PC-9 (cell line): ENCODE results near the gene ITGA4. TPM values are rescaled to one million over a fixed set of nuclear protein-coding genes. Genes with fewer than 3 reads are reported as not detected.

Experiments used
- BruUV-seq: library from RNA; stranded (reverse); fragments of 400-500 nt; replicated peaks from 2 replicates; lab custom pipeline; 2021; lab: Mats Ljungman, UMichigan
- CTCF ChIA-PET: fragments of 300-600 bp; sonication (Branson Sonifier 250); formaldehyde crosslinking; loops from one replicate; lab custom pipeline; 2022; ENCODE audit warnings: antibody characterized with exemption; lab: Charles Lee
- POLR2A ChIA-PET: fragments of 300-600 bp; sonication (Branson Sonifier 250); formaldehyde crosslinking; loops from one replicate; lab custom pipeline; 2022; ENCODE audit warnings: antibody characterized with exemption; ENCODE audit not compliant: unreplicated experiment; lab: Charles Lee
- DNase-seq, 2 experiments: peaks; one replicate each; pipeline versions ENCODE4 v3.0.0 to v3.0.0-alpha.2; 2015 to 2022; ENCODE audit warnings: mixed read lengths in 1 of 2
- H2AFZ ChIP-seq: fragments of 200-600 bp; sonication (generic); 2 replicates; pipeline ENCODE4 v1.8.1; 2017; ENCODE audit warnings: antibody characterized with exemption
- H3F3A ChIP-seq: fragments of 200-600 bp; sonication (generic); 2 replicates; pipeline ENCODE4 v1.8.1; 2017; ENCODE audit warnings: antibody characterized with exemption, mild to moderate bottlenecking, low read depth; ENCODE audit not compliant: insufficient read depth
- H3K27ac ChIP-seq: fragments of 200-600 bp; sonication (generic); 2 replicates; pipeline ENCODE4 v1.6.1; 2016; ENCODE audit warnings: mixed run types
- H3K27me3 ChIP-seq: fragments of 200-600 bp; sonication (generic); 2 replicates; pipeline ENCODE4 v1.6.1; 2016; ENCODE audit warnings: low read depth, mixed run types; ENCODE audit not compliant: insufficient read depth
- H3K36me3 ChIP-seq: fragments of 200-600 bp; sonication (generic); 2 replicates; pipeline ENCODE4 v1.6.1; 2016; ENCODE audit warnings: low read depth, mixed run types
- H3K4me1 ChIP-seq: fragments of 200-600 bp; sonication (generic); replicated peaks from 2 replicates; pipeline ENCODE4 v1.6.1; 2016; ENCODE audit warnings: mixed run types; ENCODE audit not compliant: insufficient read depth
- H3K4me2 ChIP-seq: fragments of 200-600 bp; sonication (generic); 2 replicates; pipeline ENCODE4 v1.6.1; 2017; ENCODE audit warnings: mixed run types
- H3K4me3 ChIP-seq: fragments of 200-600 bp; sonication (generic); 2 replicates; pipeline ENCODE4 v1.6.1; 2016; ENCODE audit warnings: mixed run types
- H3K79me2 ChIP-seq: fragments of 200-600 bp; sonication (generic); 2 replicates; pipeline ENCODE4 v1.6.1; 2017; ENCODE audit warnings: low read depth, mixed run types
- H3K9me2 ChIP-seq: fragments of 200-600 bp; sonication (generic); 2 replicates; pipeline ENCODE4 v1.8.1; 2017; ENCODE audit warnings: mild to moderate bottlenecking; ENCODE audit not compliant: insufficient read depth
- H3K9me3 ChIP-seq: fragments of 200-600 bp; sonication (generic); 2 replicates; pipeline ENCODE4 v1.8.1; 2016; ENCODE audit warnings: low read depth; ENCODE audit not compliant: insufficient read depth
- H4K20me1 ChIP-seq: fragments of 200-600 bp; sonication (generic); 2 replicates; pipeline ENCODE4 v1.8.1; 2017; ENCODE audit not compliant: insufficient read depth
- EZH2 ChIP-seq: fragments of 200-600 bp; sonication (generic); IDR thresholded peaks from 2 replicates; pipeline ENCODE4 v1.8.0; 2017; ENCODE audit warnings: antibody characterized with exemption, low read depth
- intact Hi-C: fragments of 100-400 bp; cut with micrococcal nuclease; formaldehyde crosslinking; loops from one replicate; pipeline ENCODE4 v1.10.0; 2022; ENCODE audit not compliant: unreplicated experiment
- total RNA-seq: library from RNA; stranded (reverse); gene quantifications from 2 replicates; pipeline ENCODE4 v1.2.3, GENCODE V29; 2021
- TF ChIP-seq, protein P1 (sequence below): fragments of 200-600 bp; sonication (generic); conservative IDR thresholded peaks from 2 replicates; pipeline ENCODE4 v1.6.1; 2017; ENCODE audit warnings: mixed run types, antibody characterized with exemption, mild to moderate bottlenecking, moderate library complexity

Gene ITGA4
- total RNA-seq, 1 experiment from 2014 or later = 0.35 TPM

DNA sequence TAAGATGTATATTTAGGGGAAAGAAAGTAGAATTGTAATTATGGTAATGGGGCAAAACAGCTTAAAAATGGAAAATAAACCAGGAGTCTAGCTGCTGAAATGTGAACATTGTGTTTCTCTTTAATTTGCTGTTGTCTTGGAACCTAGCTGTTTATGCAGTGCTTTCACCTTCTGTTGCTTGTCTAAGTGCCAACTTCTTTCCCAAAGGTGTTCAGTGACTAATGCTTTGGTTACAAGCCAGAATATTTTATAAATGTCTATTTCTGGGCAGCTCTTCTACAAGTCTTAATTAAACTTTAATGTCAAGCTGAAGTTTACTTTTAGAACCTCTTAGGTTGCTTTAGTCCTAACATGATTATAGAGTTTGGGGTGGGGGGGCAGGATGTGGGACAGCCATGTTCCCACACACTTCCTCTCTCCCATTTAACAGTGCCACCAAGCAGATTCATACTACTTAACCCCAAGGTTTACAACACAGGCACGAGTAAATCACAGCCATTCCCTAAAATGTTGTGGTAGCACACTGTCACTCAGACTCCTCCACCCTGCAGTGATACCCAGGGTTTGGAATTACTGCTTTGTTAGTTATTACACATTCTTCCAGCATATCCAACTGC is 60.6 kb downstream of the ITGA4 start:
- peak in 1 of 2 experiments; percentile 8 for DNase-seq
- no TSS peak for BruUV-seq
- Histone ChIP-seq H3K9me2 (no peaks in the 10 kb centered on the region), H3K9me3 (no peaks in the 10 kb centered on the region), H3K4me1 (no peaks in the 10 kb centered on the region), H3K4me3 (no peak overlapping the region), H3F3A (no peaks in the 10 kb centered on the region), H3K27ac (no peak overlapping the region), H3K4me2 (no peak overlapping the region), H3K27me3 (no peaks in the 10 kb centered on the region), H2AFZ (no peak overlapping the region), H3K36me3 (no peaks in the 10 kb centered on the region), H3K79me2 (no peaks in the 10 kb centered on the region), H4K20me1 (no peaks in the 10 kb centered on the region)
- TF ChIP-seq, protein P1, sequence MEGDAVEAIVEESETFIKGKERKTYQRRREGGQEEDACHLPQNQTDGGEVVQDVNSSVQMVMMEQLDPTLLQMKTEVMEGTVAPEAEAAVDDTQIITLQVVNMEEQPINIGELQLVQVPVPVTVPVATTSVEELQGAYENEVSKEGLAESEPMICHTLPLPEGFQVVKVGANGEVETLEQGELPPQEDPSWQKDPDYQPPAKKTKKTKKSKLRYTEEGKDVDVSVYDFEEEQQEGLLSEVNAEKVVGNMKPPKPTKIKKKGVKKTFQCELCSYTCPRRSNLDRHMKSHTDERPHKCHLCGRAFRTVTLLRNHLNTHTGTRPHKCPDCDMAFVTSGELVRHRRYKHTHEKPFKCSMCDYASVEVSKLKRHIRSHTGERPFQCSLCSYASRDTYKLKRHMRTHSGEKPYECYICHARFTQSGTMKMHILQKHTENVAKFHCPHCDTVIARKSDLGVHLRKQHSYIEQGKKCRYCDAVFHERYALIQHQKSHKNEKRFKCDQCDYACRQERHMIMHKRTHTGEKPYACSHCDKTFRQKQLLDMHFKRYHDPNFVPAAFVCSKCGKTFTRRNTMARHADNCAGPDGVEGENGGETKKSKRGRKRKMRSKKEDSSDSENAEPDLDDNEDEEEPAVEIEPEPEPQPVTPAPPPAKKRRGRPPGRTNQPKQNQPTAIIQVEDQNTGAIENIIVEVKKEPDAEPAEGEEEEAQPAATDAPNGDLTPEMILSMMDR = no peak
- TF ChIP-seq EZH2 = no peak
- ChIA-PET POLR2A (interaction anchor here (0.6 kb wide), 1 partner anchor 293 kb away, joined by 3 read pairs; no protein-coding TSS in a partner anchor), CTCF (interaction anchor here (0.6 to 0.8 kb wide), 2 partner anchors 197 to 274 kb away, joined by 3 read pairs; no protein-coding TSS in a partner anchor)
- intact Hi-C loops = no loop called here

DNA sequence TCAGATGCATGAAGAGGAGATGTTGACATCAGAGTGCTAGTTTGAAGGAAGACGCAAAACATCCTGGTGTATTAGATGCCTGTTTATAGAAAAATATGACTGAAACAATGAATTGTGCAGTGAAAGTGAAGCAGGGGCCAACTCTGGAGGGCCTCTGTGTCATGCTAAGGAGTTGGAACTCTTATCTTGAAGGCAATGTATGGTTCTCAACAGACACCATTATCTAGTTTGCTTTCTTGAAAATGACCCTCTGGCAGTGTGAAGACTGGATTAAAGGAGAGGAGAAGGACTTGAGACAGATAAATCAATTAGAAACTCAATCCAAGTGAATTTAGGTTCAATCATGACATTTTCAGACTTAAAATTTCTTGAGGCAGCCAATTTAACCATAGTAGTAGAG is 63.1 kb downstream of the ITGA4 start:
- no peaks in the 10 kb centered on the region for H3K36me3 ChIP-seq
- no TSS peak for BruUV-seq
- DNase-seq = no peak
- H3K27ac ChIP-seq = no peak overlapping the region
- no peaks in the 10 kb centered on the region for H4K20me1 ChIP-seq
- H3K4me3 ChIP-seq = no peak overlapping the region
- H3K9me2 ChIP-seq = no peaks in the 10 kb centered on the region
- no peak overlapping the region for H3K4me2 ChIP-seq
- no peaks in the 10 kb centered on the region for H3K9me3 ChIP-seq
- no peaks in the 10 kb centered on the region for H3K27me3 ChIP-seq
- CTCF ChIA-PET = no interaction called here
- H3K79me2 ChIP-seq = no peaks in the 10 kb centered on the region
- 0 out of 2 replicates have a peak overlapping the region, but pooled peaks have one; percentile 17 for H2AFZ ChIP-seq
- no peak for TF ChIP-seq EZH2
- TF ChIP-seq, protein P1 = no peak
- intact Hi-C loops = no loop called here
- no peaks in the 10 kb centered on the region for H3K4me1 ChIP-seq
- POLR2A ChIA-PET = no interaction called here
- H3F3A ChIP-seq = no peaks in the 10 kb centered on the region

DNA sequence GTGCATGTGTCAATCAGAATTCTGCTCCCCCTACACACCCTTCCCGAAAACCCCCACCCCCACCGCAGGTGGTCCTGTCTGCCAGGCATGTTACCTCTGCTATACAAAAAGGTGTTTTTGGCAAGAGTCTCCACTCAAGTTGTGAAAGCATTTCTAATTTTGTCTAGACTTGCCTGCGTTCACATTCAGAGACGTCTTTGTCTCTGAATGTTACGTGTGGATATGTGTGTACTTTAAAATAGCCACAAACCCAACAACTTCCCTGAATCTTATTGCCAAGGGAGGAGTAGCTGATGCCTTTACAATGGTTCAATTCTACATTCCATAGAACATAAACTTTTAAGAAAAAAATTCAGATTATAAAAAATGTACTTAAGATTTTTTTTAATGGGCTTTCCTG is 66.6 kb downstream of the ITGA4 start:
- no peak for DNase-seq
- H3K79me2 ChIP-seq = no peaks in the 10 kb centered on the region
- H3K9me2 ChIP-seq = no peaks in the 10 kb centered on the region
- TF ChIP-seq, protein P1 = no peak
- TF ChIP-seq EZH2 = no peak
- no peaks in the 10 kb centered on the region for H3K36me3 ChIP-seq
- no peaks in the 10 kb centered on the region for H3K4me1 ChIP-seq
- intact Hi-C loops = no loop called here
- H3K4me3 ChIP-seq = no peak overlapping the region
- H3K4me2 ChIP-seq = no peak overlapping the region
- CTCF ChIA-PET = no interaction called here
- no peaks in the 10 kb centered on the region for H4K20me1 ChIP-seq
- H2AFZ ChIP-seq = no peak overlapping the region
- H3K27me3 ChIP-seq = no peaks in the 10 kb centered on the region
- H3K9me3 ChIP-seq = no peaks in the 10 kb centered on the region
- no peak overlapping the region for H3K27ac ChIP-seq
- H3F3A ChIP-seq = no peaks in the 10 kb centered on the region
- no TSS peak for BruUV-seq
- POLR2A ChIA-PET = no interaction called here
